ENCODE results near the gene SPARCL1. TPM values are rescaled to one million over a fixed set of nuclear protein-coding genes. Genes with fewer than 3 reads are reported as not detected.

The SPARCL1 gene
- total and polyA plus RNA-seq, 2 experiments from 2014 or later: 1.5 to 2.4 TPM

DNA sequence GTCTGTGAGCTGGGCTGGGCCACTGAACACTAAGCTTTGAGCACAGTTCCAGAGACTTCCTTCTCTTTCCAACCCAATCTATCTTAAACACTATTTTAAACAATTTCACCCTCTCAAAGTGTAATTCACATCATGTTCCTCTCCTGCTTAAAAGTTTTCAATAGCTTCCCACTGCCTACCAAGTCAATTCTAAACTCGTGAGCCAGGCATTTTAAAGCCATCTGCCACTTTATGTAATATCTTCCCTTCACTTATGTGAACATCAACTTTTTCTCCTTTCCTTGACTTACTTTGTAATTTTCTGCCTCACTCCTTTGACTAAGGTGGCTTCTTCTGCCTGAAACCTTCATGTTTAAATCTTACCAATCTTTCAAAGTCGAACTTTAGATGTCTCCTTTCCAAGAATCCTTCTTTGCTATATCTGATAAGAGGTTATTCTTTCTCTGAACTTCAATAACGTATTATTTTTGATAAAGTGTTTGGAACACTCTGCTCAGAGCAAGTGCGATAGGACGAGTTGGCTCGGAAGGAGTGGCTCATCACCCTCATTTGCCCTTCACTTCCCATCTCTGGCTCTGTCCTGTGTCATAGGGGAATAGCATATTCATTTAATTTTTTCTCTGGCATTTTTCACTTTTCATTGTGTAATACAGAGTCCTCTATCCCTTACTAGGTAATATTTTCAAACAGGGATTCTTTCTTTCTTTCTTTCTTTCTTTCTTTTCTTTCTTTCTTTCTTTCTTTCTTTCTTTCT lies 13.0 kb upstream of the SPARCL1 start (continued):
- no peak for TF ChIP-seq ETS1 (IDR thresholded peaks at IDR 0.05)
- TF ChIP-seq EZH2 (IDR thresholded peaks at IDR 0.05; ENCODE audit: low read depth, unreplicated experiment): no peak
- TF ChIP-seq POLR2AphosphoS5 (IDR thresholded peaks at IDR 0.05; ENCODE audit: low read depth): no peak
- TF ChIP-seq ZNF114 (CRISPR knock-in tag; IDR thresholded peaks at IDR 0.05): no peak
- TF ChIP-seq JUNB (IDR thresholded peaks at IDR 0.05; ENCODE audit: unreplicated experiment): no peak
- no peak for TF ChIP-seq EZH2phosphoT487 (IDR thresholded peaks at IDR 0.05; ENCODE audit: unreplicated experiment)
- no peak for TF ChIP-seq CREB1 (CRISPR knock-in tag; IDR thresholded peaks at IDR 0.05; ENCODE audit: low read depth)
- TF ChIP-seq REST (IDR thresholded peaks at IDR 0.05; ENCODE audit: unreplicated experiment): no peak
- TF ChIP-seq, protein P1, sequence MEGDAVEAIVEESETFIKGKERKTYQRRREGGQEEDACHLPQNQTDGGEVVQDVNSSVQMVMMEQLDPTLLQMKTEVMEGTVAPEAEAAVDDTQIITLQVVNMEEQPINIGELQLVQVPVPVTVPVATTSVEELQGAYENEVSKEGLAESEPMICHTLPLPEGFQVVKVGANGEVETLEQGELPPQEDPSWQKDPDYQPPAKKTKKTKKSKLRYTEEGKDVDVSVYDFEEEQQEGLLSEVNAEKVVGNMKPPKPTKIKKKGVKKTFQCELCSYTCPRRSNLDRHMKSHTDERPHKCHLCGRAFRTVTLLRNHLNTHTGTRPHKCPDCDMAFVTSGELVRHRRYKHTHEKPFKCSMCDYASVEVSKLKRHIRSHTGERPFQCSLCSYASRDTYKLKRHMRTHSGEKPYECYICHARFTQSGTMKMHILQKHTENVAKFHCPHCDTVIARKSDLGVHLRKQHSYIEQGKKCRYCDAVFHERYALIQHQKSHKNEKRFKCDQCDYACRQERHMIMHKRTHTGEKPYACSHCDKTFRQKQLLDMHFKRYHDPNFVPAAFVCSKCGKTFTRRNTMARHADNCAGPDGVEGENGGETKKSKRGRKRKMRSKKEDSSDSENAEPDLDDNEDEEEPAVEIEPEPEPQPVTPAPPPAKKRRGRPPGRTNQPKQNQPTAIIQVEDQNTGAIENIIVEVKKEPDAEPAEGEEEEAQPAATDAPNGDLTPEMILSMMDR (conservative IDR thresholded peaks at IDR 0.05; ENCODE audit: low read depth in 2 of 2): no peak
- TF ChIP-seq NANOG (IDR thresholded peaks at IDR 0.05; ENCODE audit: borderline replicate concordance): no peak

- no peaks in the 10 kb centered on the region for H3K27me3 ChIP-seq (ENCODE audit: insufficient read depth)
- ATAC-seq: no peak
- H3K4me2 ChIP-seq: no peak overlapping the region
- H3K4me1 ChIP-seq (ENCODE audit: insufficient read depth): no peaks in the 10 kb centered on the region
- Mint-ChIP-seq H3K4me3 (no peak overlapping the region), H3K27me3 (ENCODE audit: insufficient read depth, low read depth, poor library complexity) (peaks cover 1% of the 10 kb centered on the region), H3K27ac (no peak overlapping the region), H3K4me1 (peaks cover 13% of the 10 kb centered on the region), H3K9me3 (peaks cover 10% of the 10 kb centered on the region; the same call in 2 of the 3 replicates), H3K36me3 (ENCODE audit: low read depth) (peaks cover 14% of the 10 kb centered on the region)
- peak overlapping the region; percentile 7 for H2AFZ ChIP-seq
- H3K36me3 ChIP-seq (ENCODE audit: insufficient read depth): no peaks in the 10 kb centered on the region
- H3K79me2 ChIP-seq (replicated peaks; ENCODE audit: insufficient read depth): no peaks in the 10 kb centered on the region
- H3K9me2 ChIP-seq (ENCODE audit: insufficient read depth): peaks cover 10% of the 10 kb centered on the region
- no peaks in the 10 kb centered on the region for H3F3A ChIP-seq (replicated peaks; ENCODE audit: low read depth)
- no peak for DNase-seq (ENCODE audit: low spot score)
- H3K27ac ChIP-seq (ENCODE audit: low read depth): no peak overlapping the region
- H3K4me3 ChIP-seq: no peak overlapping the region
- no peaks in the 10 kb centered on the region for H4K20me1 ChIP-seq (replicated peaks; ENCODE audit: insufficient read depth)
- TF ChIP-seq ZNF331 (CRISPR knock-in tag; IDR thresholded peaks at IDR 0.05; ENCODE audit: low read depth) (no peak), ZNF462 (CRISPR knock-in tag; IDR thresholded peaks at IDR 0.05) (no peak), EZH2 (IDR thresholded peaks at IDR 0.05; ENCODE audit: low read depth, unreplicated experiment) (no peak), NANOG (IDR thresholded peaks at IDR 0.05; ENCODE audit: borderline replicate concordance) (no peak), CREB1 (CRISPR knock-in tag; IDR thresholded peaks at IDR 0.05; ENCODE audit: low read depth) (no peak)
Measured at GRCh38 chr4:87541521-87541920, 12.3 kb upstream of the SPARCL1 start.
